ENCODE results near the gene LYPD4. TPM values are rescaled to one million over a fixed set of nuclear protein-coding genes. Genes with fewer than 3 reads are reported as not detected.

LYPD4 gene
- total and polyA plus RNA-seq, 12 donors, result not detected

DNA sequence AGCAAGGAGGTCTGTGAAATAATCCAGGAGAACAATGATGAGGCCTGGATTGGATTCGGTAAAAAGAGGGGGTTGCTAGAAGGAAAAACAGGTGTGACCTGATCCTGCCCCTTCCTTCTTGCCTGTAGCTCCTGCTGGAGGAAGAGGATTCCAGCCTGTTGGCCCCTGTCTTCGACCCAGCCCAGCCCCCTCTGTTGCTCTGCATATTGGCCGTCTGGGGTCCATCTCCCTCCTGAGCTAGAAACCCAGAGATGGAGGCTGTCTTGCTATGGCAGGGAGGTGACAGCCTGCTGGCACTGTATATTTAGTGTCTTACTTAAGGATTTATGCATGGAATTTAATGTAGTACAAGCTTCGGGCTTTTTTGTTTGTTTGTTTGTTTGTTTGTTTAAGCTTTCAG is 7.0 kb upstream of the LYPD4 start:
- no peak for DNase-seq
- H3K4me3 ChIP-seq, result no peak overlapping the region
- no peak for ATAC-seq
- 22 to 29% methylated on average over 4 of the region's 4 CpGs for WGBS, 2 donors
- no peak overlapping the region for H3K27ac ChIP-seq
- intact Hi-C loops (cut with DNase I), result no loop called here
- TF ChIP-seq, protein P1, sequence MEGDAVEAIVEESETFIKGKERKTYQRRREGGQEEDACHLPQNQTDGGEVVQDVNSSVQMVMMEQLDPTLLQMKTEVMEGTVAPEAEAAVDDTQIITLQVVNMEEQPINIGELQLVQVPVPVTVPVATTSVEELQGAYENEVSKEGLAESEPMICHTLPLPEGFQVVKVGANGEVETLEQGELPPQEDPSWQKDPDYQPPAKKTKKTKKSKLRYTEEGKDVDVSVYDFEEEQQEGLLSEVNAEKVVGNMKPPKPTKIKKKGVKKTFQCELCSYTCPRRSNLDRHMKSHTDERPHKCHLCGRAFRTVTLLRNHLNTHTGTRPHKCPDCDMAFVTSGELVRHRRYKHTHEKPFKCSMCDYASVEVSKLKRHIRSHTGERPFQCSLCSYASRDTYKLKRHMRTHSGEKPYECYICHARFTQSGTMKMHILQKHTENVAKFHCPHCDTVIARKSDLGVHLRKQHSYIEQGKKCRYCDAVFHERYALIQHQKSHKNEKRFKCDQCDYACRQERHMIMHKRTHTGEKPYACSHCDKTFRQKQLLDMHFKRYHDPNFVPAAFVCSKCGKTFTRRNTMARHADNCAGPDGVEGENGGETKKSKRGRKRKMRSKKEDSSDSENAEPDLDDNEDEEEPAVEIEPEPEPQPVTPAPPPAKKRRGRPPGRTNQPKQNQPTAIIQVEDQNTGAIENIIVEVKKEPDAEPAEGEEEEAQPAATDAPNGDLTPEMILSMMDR (IDR thresholded peaks at IDR 0.05), result no peak
- H3K27me3 ChIP-seq, result peaks cover 0 to 48% (median 10%) of the 10 kb centered on the region in 7 donors
- no peaks in the 10 kb centered on the region for H3K9me3 ChIP-seq
- H3K4me1 ChIP-seq, result no peaks in the 10 kb centered on the region
- H3K36me3 ChIP-seq, result no peaks in the 10 kb centered on the region

GRCh38 chr19:41850381-41850780 is 5.9 kb upstream of the LYPD4 start:
- intact Hi-C loops (cut with DNase I), result no loop called here
- TF ChIP-seq, protein P1 (IDR thresholded peaks at IDR 0.05), result no peak
- Histone ChIP-seq H3K9me3 (no peaks in the 10 kb centered on the region), H3K27me3 (peaks cover 0 to 48% (median 10%) of the 10 kb centered on the region in 7 donors), H3K4me1 (no peaks in the 10 kb centered on the region), H3K27ac (no peak overlapping the region), H3K36me3 (no peaks in the 10 kb centered on the region), H3K4me3 (no peak overlapping the region)
- DNase-seq (no peak), ATAC-seq (no peak)
- WGBS, 2 donors, result 61 to 64% methylated on average over 5 of the region's 5 CpGs

DNA sequence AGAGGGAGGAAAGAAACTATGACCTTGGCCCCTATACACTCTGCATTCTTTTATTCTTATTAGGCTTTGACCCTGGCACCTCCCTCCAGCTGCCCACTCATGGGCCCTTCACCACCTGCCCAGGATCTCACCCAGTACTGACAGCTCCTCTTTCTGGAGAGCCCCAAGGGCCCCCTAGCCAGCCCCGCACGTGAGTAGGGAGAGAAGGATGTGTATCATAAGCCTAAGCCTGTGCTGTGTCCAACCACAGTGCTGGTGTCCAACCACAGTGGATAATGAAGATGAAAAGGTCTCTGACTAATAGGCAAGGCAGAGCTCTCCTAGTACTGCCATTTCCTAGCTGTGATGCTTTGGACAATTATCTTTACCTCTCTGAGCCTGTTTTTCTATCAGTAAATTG is 4.6 kb upstream of the LYPD4 start:
- Histone ChIP-seq H3K27ac (no peak overlapping the region), H3K4me1 (no peaks in the 10 kb centered on the region), H3K36me3 (no peaks in the 10 kb centered on the region), H3K27me3 (peaks cover 0 to 40% (median 10%) of the 10 kb centered on the region in 7 donors), H3K4me3 (no peak overlapping the region), H3K9me3 (no peaks in the 10 kb centered on the region)
- TF ChIP-seq, protein P1 (IDR thresholded peaks at IDR 0.05), result no peak
- 74% methylated on average over 2 of the region's 2 CpGs for WGBS, 2 donors
- ATAC-seq (no peak), DNase-seq (no peak)
- intact Hi-C loops (cut with DNase I), result no loop called here

GRCh38 chr19:41848666-41849065 is 4.2 kb upstream of the LYPD4 start:
- H3K4me1 ChIP-seq, result no peaks in the 10 kb centered on the region
- H3K36me3 ChIP-seq, result no peaks in the 10 kb centered on the region
- DNase-seq (no peak), ATAC-seq (no peak)
- intact Hi-C loops (cut with DNase I), result no loop called here
- H3K27me3 ChIP-seq, result peaks cover 0 to 37% (median 10%) of the 10 kb centered on the region in 7 donors
- H3K4me3 ChIP-seq, result no peak overlapping the region
- no peak overlapping the region for H3K27ac ChIP-seq
- 81 to 83% methylated on average over 6 of the region's 6 CpGs for whole genome bisulfite sequencing, 2 donors
- TF ChIP-seq, protein P1 (IDR thresholded peaks at IDR 0.05), result no peak
- no peaks in the 10 kb centered on the region for H3K9me3 ChIP-seq
